Stimulated activated CD4-positive, alpha-beta T cell treated with anti-CD3 and anti-CD28 coated beads, Interleukin-12 subunit alpha, Interleukin-12 subunit beta, amount 100 ng/mL, for 24 hours (primary cell): Measurements from ENCODE around the gene STAC3.

Experiments
- DNase-seq, 2 experiments: peaks; one replicate each; pipeline ENCODE4 v3.0.0-alpha.2; 2020; ENCODE audit warnings: low read depth in 2 of 2

Gene STAC3

DNA sequence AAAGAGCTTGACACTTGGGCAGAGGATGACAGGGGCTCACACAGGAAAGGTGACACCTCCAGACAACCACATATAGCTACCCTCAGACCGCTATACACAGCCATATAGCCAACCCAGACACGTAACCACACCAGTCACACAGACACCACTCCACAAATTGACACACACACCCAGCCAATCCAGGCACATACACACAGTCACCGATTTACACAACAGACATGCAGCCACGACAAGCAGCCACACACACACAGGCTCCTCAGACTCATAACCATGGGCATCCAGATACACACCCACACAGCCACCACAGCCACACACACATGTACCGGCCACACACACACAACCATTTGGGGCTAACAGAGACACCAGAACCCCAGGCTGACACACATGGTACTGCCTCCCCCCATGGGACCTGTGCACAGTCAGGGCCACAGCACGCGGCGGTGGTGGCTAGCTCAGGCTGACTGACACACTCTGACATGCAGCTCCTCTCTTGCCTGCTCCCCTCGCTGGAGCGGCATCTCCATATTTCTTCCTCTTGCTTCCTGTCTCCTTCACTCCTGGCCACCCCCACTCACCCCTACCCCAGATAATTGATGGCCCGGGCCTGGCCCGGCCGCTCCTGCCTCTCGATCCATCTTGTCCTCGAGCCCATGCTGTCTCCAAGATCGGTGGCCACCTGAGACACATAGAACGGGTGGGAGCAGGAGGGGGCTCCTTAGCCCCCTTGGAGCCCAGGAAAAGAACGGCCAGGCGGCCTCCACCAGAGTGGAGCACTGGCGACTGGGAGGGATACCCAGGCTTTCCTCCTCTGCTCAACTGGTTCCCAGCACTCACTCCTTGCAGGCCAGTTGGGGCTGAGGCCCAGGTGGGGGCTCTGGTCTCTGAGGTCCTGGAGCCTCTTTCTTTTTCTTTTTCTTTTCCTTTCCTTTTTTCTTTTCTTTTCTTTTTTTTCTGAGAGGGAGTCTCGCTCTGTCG, 27.5 kb downstream of the STAC3 start:
- no peak for DNase-seq

DNA sequence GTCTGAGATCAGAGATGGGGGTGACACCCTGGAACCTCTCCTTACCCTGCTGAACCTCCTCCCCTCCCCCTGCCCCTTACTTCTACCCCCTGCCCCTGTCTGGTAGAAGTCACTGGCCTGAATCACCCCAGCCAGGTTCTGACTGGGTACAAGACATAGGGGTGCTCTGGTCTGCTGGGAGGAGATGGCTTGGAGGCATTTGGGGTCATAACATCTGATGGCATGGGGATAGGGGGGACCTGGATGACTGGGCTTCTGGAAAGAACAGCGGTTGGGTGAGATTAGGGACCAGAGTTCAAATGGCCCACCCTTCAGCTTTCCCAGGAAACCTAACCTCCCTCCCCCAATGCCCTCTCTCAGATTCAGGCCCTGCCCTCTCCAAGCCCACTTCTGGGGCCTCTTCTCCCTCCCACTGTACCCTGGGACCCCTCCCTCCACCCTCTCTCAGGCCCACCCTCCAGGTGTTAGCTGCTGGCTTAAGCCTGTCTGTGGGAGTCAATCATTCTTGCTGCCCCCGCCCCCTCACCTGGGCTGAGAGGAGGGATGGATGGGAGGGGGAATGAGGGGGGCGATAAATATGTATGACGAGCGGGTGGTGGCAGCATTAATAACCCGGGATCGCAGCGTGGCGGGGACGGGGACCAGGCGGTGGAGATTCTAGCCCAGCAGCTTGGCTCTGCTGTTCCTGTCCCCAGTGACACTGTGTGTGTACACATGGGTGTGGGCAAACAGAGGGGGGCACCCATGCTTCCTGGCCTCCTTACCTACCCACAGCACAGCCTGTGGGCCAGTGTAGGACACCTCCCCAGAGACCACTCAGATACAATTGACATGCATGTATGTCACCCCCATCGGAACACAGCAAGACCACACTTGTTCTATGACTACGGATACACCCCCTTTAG, 28.4 kb downstream of the STAC3 start:
- no peak for DNase-seq

DNA sequence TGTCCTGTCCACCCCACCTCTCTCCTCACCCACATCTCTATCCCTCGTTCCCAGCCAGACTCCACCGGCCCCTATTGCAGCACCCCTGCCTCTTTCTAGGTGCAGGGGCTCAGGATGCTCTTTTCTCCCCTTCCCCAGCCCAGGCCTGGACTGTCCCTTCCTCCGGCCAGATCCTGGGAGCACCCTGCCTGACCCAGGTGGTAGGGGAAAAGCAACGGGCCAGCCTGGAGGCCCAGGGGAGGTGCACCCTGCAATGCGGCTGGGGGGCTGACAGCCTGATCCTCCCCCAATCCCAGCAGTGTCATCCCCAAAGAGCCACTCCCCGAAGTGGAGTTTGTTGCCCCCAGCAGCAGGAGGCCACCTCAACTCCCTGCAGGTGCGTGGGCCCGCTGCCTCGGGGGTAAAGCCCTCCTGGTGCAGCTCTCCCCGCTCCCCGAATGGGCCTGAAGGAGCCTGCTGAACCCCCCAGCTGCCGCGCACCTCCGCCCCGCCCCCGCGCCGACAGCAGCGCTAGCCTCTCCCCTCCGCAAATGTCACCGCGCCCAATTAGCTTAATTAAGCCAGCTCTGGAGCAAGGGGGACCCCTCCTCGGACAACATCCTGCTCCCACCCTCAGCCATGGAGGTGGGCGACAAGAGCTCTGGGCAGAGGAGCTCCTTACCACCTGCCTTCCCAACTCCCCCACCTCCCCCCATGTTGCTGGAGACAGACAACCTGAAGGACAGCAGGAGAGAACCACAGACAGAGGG, 29.6 kb downstream of the STAC3 start:
- DNase-seq: no peak

DNA sequence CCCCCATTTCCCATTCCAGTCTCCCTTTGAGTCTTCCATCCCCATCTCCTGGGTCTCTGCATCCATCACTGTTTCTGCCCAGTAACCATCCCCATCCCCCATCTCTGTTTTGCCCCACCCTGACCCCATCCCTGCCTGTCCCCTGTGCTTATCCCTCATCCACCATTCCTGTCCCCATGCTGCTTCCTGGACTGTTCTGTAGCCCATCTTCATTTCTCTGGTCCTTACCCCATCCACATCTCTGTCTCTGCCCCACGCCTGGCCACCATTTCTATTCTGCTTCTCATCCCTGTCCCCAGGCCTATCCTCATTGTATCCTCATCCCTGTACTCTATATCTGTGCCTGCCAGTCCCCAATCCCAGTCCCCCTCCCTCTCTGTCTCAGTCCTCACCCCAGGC, 30.2 kb downstream of the STAC3 start:
- no peak for DNase-seq

DNA sequence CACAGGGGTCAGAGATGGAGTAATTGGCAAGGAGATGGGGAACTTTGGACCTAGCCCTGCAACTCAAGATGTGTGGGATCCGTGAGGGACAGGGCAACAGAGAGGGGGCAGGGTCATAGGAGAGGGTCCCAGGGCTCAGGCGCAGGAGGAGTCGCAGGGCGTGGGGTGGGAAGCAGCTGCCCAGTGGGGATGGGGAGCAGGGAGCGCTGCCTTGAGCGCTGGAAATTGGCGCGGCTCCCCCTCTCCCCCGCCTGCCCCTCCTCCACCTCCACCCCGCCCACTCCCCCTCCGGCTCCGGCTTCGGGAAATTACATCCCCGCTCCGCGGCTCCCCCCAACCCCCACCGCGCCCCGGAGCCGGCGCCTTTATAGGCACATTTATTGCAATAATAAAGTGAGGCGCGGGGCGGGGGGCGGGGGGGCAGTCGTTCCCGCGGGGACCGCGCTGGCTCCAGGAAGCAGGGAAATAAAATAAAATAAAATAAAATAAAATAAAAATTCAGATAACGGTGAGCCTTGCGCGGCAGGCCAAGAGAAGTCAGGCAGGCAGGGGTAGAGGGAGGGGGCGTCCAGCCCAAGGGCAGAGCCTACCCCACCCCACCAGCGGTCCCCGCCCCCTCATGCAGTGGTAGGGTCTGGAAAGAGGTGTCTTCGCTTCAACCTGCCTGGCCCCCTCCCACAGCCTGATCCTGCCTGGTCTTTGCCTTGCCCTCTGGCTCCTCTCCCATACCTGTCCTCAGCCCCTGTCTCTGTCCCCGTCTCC, 30.8 kb downstream of the STAC3 start:
- no peak for DNase-seq

DNA sequence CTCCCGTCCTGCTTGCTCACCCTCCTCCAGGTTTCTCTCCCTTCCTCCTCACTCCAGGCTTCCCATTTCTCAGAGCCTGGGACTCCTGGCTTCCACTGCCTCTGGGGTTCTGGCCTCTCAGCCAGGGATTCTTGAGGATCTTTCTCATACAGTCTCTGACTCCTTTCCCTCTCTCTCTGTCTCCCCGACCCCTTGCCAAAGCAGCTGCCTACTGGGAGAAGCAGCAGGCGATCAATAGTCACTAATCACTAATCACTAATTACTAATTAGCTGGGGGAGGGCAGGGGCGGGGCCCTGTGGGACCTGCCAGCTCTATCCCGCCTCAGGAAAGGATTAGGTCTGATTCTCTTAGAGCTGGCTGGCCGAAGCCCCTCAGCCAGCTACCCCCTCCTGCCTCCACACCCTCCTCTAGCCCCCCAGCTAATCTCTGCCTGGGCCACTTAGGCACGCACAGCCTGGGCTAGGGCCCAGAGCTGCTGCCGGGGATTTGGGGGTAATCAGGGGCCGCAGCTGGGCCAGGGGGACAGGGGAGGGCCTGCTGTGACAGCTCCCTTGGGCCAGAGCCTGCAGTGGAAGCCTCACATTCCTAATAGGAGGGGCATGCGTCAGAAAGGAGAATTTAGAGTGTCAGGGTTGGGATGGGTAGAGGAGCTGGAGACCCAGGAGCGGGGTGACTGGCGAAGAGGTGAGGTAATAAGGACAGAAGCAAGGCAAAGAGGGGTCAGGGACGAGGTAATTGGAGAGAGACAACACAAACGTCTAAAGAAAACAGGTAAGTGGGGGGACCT, 31.6 kb downstream of the STAC3 start:
- DNase-seq: no peak

DNA sequence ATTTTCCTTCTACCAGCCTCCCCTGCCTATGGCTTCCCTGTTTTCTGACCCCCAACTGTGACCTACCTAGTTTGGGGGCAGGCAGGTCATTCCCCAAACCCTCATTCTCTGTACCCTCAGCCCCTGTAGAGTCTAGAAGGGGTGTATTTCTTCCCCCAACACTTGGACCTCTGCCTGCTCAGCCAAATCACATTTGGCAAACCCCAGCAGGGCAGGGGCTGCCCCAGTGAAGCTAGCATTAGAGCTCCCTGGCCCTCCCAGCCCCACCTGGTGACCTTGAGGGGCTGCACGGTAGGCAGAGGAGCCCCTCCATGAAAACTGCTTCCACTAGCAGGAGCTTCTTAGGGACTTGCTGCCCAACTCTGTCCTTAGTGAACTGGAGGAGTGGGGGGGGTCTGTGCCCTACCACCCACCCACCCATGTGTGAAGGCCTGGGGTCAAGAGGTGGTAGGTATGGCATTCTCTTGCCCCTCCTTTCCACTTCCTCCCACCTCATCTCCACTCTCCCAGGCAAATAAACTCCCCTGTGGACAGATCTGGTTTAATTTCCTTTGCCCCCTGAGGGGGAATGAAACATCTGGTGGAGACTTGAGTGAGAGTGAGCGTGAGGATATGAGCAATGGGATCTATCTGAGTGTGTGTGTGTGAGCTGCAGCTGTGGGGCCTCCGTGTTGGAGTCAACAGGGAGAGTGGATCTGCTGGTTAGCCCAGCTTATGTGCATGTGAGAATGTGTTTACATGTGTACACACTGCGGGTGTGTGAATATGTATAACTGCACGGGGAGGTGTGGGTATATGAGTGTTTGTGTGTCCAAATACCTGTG, 32.7 kb downstream of the STAC3 start:
- DNase-seq: no peak

DNA sequence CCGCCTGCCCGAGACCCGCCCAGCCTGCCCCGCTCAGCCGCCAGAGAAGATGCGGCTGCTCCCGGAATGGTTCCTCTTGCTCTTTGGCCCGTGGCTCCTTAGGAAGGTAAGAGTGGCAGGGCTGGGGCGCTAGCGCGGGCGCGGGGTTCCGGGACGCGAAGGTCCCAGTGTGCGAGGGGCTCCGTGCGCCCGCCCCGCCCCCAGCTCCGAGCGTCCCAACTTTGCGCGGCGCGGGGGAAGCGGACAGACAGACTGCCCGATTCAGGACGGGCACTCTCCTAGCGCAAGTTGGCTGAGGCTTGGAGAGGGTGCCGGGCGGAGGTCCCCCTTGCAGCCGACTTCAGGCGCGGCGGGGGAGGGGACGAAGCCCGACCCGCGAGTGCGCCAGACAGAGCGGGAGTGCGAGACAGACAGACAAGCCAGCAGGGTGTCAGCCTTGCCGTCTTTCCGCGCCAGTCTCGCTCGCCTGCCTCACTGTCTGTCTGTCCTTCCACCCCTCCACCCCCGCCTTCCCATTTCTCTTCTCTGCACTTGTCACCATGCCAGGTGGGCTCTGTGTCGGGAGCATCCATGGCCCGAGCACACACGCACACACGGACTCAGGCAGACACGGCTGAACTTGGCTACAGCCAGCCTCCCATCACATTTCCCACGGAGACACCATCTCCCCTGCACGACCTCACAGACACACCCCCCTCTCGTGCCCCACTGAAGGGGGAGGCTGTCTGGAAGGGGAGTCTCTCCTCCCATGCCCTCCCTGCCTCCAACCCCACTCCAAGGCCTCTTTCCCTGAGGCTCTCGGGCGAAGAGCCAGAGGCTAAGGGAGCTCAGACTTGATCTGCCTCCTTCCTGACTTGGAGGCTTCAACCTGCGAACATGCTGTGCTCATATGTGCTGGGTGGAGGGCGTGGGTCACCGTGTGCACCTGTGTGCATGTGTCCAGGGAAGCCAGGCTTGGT, 33.8 kb downstream of the STAC3 start:
- no peak for DNase-seq

DNA sequence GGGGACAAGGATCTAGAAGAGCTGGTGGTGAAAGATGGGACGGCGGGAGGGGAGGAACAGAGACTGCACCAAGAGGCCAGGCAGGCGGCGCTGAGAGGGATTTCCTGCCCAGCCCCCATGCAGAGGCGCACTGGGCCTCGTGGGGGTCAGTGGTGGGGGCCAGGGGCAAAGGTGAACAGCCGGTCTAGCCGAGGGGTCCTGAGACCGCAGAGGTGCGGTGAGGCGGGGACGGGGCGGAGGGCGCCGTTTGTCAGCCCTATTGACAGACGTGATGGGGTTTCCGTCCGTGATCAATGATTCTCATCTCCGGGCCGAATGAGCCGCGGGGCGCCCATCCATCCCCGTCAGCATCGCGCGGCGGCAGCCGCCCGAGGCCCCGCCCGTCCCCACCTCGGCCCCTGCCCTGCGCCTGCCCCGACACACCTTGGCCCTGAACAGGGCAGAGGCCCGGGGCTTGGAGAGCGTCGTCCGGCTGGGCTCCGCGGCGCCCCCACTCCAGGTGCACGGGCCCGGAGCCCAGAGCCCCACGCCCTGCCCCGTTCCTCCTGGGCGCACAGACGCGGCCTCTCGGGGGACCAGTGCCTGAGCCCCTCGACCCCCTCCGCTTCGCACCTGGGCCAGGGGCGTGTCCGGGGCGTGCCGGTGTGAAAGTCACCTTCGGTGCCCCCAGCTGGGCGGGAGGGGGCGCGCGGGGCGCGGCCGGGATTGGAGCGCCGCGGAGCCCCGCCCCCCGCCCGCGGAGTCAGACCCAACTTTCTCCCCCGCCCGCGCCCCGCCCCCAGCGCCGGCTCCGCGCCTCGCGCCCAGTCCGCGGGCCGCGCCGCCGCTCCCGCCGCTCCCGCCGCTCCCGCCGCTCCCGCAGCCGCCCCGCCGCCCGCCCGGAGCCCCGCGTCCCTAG, 34.7 kb downstream of the STAC3 start, which contains the start of gene NXPH4:
TSS of gene NXPH4 (plus strand) at position 781 of the 898 bp plus-strand sequence. CDS start 176 bp downstream, outside the sequence.
- no peak for DNase-seq

DNA sequence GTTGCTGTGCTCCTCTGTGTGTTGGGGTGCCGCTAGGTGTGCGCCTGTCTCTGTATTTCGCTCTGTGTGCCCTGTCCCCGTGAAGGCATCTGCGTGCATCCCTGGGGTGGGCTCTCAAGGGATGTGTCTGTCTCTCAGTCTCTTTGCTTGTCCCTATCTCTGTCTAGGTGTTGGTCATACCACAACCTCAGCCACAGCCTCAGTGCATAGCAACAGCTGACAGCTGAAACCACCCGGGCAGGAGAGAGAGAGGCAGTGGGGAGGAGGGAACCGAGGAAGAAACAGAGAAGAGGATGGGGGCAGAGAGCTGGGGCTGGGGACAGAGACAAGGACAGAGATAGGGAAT, 35.3 kb downstream of the STAC3 start:
- no peak for DNase-seq

DNA sequence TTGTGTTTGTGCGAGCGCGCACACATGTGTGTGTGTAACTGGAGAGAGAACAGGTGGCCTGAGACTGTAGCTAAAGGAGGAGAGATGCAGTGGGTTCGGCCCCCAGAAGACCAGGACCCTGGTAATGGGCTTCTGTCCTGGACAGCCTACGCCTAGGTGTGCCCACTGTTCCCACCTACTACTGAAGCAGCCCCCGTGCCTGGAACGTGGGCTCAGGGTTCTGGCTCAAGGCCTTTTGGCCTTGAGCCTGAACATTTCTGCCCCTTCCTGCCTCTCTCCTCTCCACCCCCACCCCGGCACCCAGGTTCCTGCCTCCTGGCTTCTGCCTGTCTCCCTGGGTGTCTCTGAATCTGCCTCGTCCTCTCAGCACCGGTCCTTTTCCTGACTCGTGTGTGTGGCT, 35.9 kb downstream of the STAC3 start:
- no peak for DNase-seq

DNA sequence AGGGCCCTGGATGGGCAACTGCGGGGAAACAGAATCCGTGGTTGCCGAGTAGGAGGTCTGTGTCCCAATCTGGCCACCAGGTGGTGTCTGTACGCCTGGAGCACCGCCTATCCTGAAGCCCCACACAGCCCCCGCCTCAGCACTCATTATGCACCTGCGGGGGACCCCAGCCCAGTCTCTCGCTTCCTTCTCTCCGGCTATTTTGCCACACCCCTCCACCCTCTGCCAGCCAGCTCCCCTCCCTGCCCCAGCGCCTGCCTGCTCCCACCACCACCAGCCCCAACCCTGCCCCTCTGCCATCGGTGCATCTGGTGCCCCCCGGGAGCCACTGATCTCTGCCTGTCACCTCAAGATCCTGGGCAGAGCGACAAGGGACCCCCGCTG, 36.6 kb downstream of the STAC3 start:
- DNase-seq: peak in 1 of 2 experiments; percentile 66

DNA sequence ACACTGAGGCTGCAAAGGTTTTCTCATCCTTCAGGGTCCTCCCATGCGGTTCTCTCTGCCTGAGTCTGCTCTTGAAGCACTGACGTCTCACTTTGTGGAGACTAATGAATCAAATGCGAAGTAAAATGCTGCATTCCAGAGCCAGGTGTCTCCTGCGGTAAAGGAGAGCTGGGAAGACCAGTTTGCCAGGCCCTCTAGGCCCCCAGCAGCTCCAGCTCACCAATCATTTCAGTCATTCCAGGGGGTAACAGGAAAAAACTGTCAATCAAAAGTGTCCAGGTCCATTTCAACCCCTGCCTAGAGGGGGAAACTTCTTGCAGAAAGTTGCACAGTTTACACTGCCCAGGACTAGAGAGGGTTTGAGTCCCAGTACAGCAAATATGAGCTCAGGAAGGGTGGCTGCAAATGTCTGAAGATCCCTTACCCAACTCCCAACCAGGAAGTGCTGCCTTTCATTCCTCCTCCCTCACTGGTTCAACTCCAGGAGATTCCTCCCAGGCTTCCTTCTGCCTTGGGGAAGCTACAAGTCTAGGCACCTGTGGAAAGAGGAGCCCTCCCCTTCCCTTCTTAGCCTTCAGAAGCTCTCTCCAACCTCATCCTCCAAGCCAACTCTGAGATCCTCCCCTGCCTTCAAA, 37.1 kb downstream of the STAC3 start:
- DNase-seq: no peak

DNA sequence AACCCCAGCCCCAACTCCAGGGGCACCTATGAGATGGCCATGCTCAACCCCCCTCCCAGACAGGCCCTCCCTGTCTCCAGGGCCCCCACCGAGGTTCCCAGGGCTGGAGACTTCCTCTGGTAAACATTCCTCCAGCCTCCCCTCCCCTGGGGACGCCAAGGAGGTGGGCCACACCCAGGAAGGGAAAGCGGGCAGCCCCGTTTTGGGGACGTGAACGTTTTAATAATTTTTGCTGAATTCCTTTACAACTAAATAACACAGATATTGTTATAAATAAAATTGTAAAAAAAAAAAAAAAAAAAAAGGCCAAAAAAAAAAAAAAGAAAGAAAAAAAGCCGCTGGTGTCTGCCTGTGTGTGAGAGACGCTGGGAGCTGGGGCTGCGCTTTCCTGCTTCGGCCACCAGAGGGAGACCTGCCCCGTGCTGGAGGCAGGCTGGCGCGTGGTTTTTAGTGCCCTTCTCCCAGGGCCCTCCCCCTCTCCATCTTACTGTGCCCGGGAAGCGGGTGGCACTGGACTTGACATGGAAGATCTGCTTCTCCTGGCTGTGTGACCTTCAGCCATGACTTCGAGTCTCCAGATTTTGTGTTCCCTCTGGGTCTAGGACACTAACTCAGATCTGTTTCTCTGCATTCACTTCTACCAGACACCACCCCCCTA, 37.8 kb downstream of the STAC3 start:
- peak; percentile 65 to 79 for DNase-seq

DNA sequence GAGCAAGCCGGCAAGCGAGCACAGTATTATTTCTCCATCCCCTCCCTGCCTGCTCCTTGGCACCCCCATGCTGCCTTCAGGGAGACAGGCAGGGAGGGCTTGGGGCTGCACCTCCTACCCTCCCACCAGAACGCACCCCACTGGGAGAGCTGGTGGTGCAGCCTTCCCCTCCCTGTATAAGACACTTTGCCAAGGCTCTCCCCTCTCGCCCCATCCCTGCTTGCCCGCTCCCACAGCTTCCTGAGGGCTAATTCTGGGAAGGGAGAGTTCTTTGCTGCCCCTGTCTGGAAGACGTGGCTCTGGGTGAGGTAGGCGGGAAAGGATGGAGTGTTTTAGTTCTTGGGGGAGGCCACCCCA, 38.3 kb downstream of the STAC3 start:
- no peak for DNase-seq
